Activated T-cell treated with anti-CD3 and anti-CD28 coated beads, Interleukin-2, amount 50 U/mL, for 72 hours (primary cell): ENCODE measurements around the gene ZNF267. TPM values are rescaled to one million over a fixed set of nuclear protein-coding genes. Genes with fewer than 3 reads are reported as not detected.
"Not testable (repeated sequence)": the region's sequence is repeated elsewhere in the genome, so short reads cannot be mapped to it uniquely, and the experiment has no call there.

Experiments
- ATAC-seq, 2 donors: fragments of 150-1000 bp; cut with Tn5 transposase; replicated peaks in 1 of 2; 2 replicates each; pipeline ENCODE4 v1.10.0; 2021; ENCODE audit warnings: moderate library complexity in 2 of 2, mild to moderate bottlenecking in 1 of 2
- DNase-seq, 2 donors: peaks; one replicate each; pipeline ENCODE4 v3.0.0; 2021 to 2022; ENCODE audit warnings: mixed read lengths in 1 of 2
- H3K27ac Mint-ChIP-seq: one replicate; pipeline ENCODE4 v1.8.0; 2022; ENCODE audit warnings: mild to moderate bottlenecking, moderate library complexity, mixed read lengths
- H3K27me3 Mint-ChIP-seq: one replicate; pipeline ENCODE4 v1.8.0; 2022; ENCODE audit warnings: low read depth, mixed read lengths
- H3K36me3 Mint-ChIP-seq, 2 donors: one replicate each; pipeline ENCODE4 v1.8.0; 2022; ENCODE audit warnings: mixed read lengths in 2 of 2, mild to moderate bottlenecking in 1 of 2; ENCODE audit not compliant: insufficient read depth in 2 of 2
- H3K4me1 Mint-ChIP-seq: one replicate; pipeline ENCODE4 v1.8.0; 2022; ENCODE audit warnings: low read depth, mixed read lengths
- H3K4me3 Mint-ChIP-seq, 2 donors: one replicate each; pipeline ENCODE4 v1.8.0; 2022; ENCODE audit warnings: mild to moderate bottlenecking in 2 of 2, mixed read lengths in 2 of 2, moderate library complexity in 2 of 2
- H3K9me3 Mint-ChIP-seq, 2 donors: one replicate each; pipeline ENCODE4 v1.8.0; 2022; ENCODE audit warnings: mixed read lengths in 2 of 2
- total RNA-seq, 2 donors: library from RNA; stranded (reverse); gene quantifications; one replicate each; pipeline ENCODE4 v1.2.3, GENCODE V29; 2022

ZNF267 gene
- total RNA-seq, 2 donors from 2014 or later: 151 to 156 TPM

GRCh38 chr16:31892111-31892510, 18.5 kb downstream of the ZNF267 start:
- peaks cover 77 to 94% of the 10 kb centered on the region in 2 donors for H3K36me3 Mint-ChIP-seq

GRCh38 chr16:31893824-31894223, 20.2 kb downstream of the ZNF267 start:
- peaks cover 65% of the 10 kb centered on the region for H3K4me1 Mint-ChIP-seq
- no peaks in the 10 kb centered on the region for H3K27me3 Mint-ChIP-seq
- ATAC-seq: no peak
- peaks cover 13 to 29% of the 10 kb centered on the region in 2 donors for H3K9me3 Mint-ChIP-seq
- H3K36me3 Mint-ChIP-seq: peaks cover 72 to 96% of the 10 kb centered on the region in 2 donors
- H3K4me3 Mint-ChIP-seq: no peak overlapping the region
- DNase-seq: no peak
- peak overlapping the region; percentile 78 for H3K27ac Mint-ChIP-seq

More at GRCh38 chr16:31892111-31892510, 18.5 kb downstream of the ZNF267 start:
- H3K27me3 Mint-ChIP-seq, DNase-seq, H3K4me3 Mint-ChIP-seq, ATAC-seq: not testable (repeated sequence)
- Mint-ChIP-seq H3K27ac (peak overlapping the region; percentile 80), H3K4me1 (peaks cover 67% of the 10 kb centered on the region), H3K9me3 (peaks cover 13 to 31% of the 10 kb centered on the region in 2 donors)

GRCh38 chr16:31897283-31897682, 23.7 kb downstream of the ZNF267 start:
- H3K4me1 Mint-ChIP-seq: peaks cover 52% of the 10 kb centered on the region
- no peak overlapping the region for H3K27ac Mint-ChIP-seq
- DNase-seq: no peak
- H3K27me3 Mint-ChIP-seq: no peaks in the 10 kb centered on the region
- H3K36me3 Mint-ChIP-seq: peaks cover 60 to 85% of the 10 kb centered on the region in 2 donors
- H3K4me3 Mint-ChIP-seq: no peak overlapping the region
- H3K9me3 Mint-ChIP-seq: peaks cover 9 to 20% of the 10 kb centered on the region in 2 donors
- no peak for ATAC-seq

GRCh38 chr16:31899505-31899904, 25.9 kb downstream of the ZNF267 start:
- H3K27me3 Mint-ChIP-seq: no peaks in the 10 kb centered on the region
- peaks cover 13 to 20% of the 10 kb centered on the region in 2 donors for H3K9me3 Mint-ChIP-seq
- H3K36me3 Mint-ChIP-seq: peaks cover 56 to 81% of the 10 kb centered on the region in 2 donors
- H3K27ac Mint-ChIP-seq: peak overlapping the region; percentile 95
- peak overlapping the region; percentile 3 to 58 for H3K4me3 Mint-ChIP-seq
- peaks cover 51% of the 10 kb centered on the region for H3K4me1 Mint-ChIP-seq
- no peak for ATAC-seq
- no peak for DNase-seq

GRCh38 chr16:31904571-31904970, 31.0 kb downstream of the ZNF267 start:
- Mint-ChIP-seq H3K36me3 (peaks cover 63 to 78% of the 10 kb centered on the region in 2 donors), H3K4me3 (peak overlapping the region in 1 of 2 donors; percentile 13), H3K27ac (peak overlapping the region; percentile 73), H3K4me1 (peaks cover 29% of the 10 kb centered on the region), H3K9me3 (peaks cover 25 to 29% of the 10 kb centered on the region in 2 donors)
- DNase-seq, H3K27me3 Mint-ChIP-seq, ATAC-seq: not testable (repeated sequence)

- peaks cover 8% of the 10 kb centered on the region for H3K4me1 Mint-ChIP-seq
- no peaks in the 10 kb centered on the region for H3K27me3 Mint-ChIP-seq
- no peak overlapping the region for H3K4me3 Mint-ChIP-seq
- ATAC-seq (no peak), DNase-seq (no peak)
- H3K36me3 Mint-ChIP-seq: peaks cover 73 to 97% of the 10 kb centered on the region in 2 donors
- peaks cover 42 to 43% of the 10 kb centered on the region in 2 donors for H3K9me3 Mint-ChIP-seq
- H3K27ac Mint-ChIP-seq: no peak overlapping the region
Observed at GRCh38 chr16:31913668-31914067, 40.1 kb downstream of the ZNF267 start.

GRCh38 chr16:31916056-31916488, 42.5 kb downstream of the ZNF267 start:
- Mint-ChIP-seq H3K27ac (peak overlapping the region; percentile 71), H3K4me1 (peaks cover 8% of the 10 kb centered on the region), H3K36me3 (peaks cover 70 to 83% of the 10 kb centered on the region in 2 donors), H3K27me3 (no peaks in the 10 kb centered on the region), H3K4me3 (peak overlapping the region in 1 of 2 donors; percentile 5), H3K9me3 (peaks cover 32 to 37% of the 10 kb centered on the region in 2 donors)
- ATAC-seq (no peak), DNase-seq (no peak)

GRCh38 chr16:31920373-31920772, 46.8 kb downstream of the ZNF267 start:
- H3K27ac Mint-ChIP-seq: peak overlapping the region; percentile 91
- no peak overlapping the region for H3K4me3 Mint-ChIP-seq
- ATAC-seq (peak in 1 of 2 donors; percentile 18), DNase-seq (no peak)
- H3K4me1 Mint-ChIP-seq: no peaks in the 10 kb centered on the region
- H3K9me3 Mint-ChIP-seq: peaks cover 17 to 28% of the 10 kb centered on the region in 2 donors
- no peaks in the 10 kb centered on the region for H3K27me3 Mint-ChIP-seq
- H3K36me3 Mint-ChIP-seq: peaks cover 40 to 46% of the 10 kb centered on the region in 2 donors

GRCh38 chr16:31951806-31952205, 78.2 kb downstream of the ZNF267 start:
- not testable (repeated sequence) for DNase-seq, H3K4me3 Mint-ChIP-seq, H3K4me1 Mint-ChIP-seq, H3K27me3 Mint-ChIP-seq, H3K36me3 Mint-ChIP-seq, H3K27ac Mint-ChIP-seq, H3K9me3 Mint-ChIP-seq
- ATAC-seq: peak in 1 of 2 donors; percentile 15

GRCh38 chr16:31952206-31952605, 78.6 kb downstream of the ZNF267 start:
- peak in 1 of 2 donors; percentile 2 for DNase-seq
- H3K4me1 Mint-ChIP-seq, H3K27me3 Mint-ChIP-seq, H3K27ac Mint-ChIP-seq, H3K4me3 Mint-ChIP-seq, H3K9me3 Mint-ChIP-seq, H3K36me3 Mint-ChIP-seq: not testable (repeated sequence)
- peak; percentile 44 to 86 for ATAC-seq

- not testable (repeated sequence) for H3K36me3 Mint-ChIP-seq, H3K9me3 Mint-ChIP-seq, H3K27ac Mint-ChIP-seq, H3K4me3 Mint-ChIP-seq, H3K4me1 Mint-ChIP-seq, H3K27me3 Mint-ChIP-seq
- DNase-seq (peak; percentile 38 to 50), ATAC-seq (peak in 1 of 2 donors; percentile 50)
Observed at GRCh38 chr16:31956221-31956620, 82.6 kb downstream of the ZNF267 start.

GRCh38 chr16:31960186-31960910, 86.7 kb downstream of the ZNF267 start:
- H3K27me3 Mint-ChIP-seq, H3K36me3 Mint-ChIP-seq, H3K4me1 Mint-ChIP-seq, H3K27ac Mint-ChIP-seq, H3K9me3 Mint-ChIP-seq, H3K4me3 Mint-ChIP-seq, ATAC-seq, DNase-seq: not testable (repeated sequence)
